HG03439 (cell line): ENCODE measurements around the gene MEIS2.
A peak's percentile ranks its signal among the peaks of the same experiment; 100 is the strongest.

Source experiments
- ATAC-seq: cut with Tn5 transposase; IDR thresholded peaks from one replicate; pipeline ENCODE4 v1.9.1; 2021; ENCODE audit warnings: mild to moderate bottlenecking, moderate library complexity; ENCODE audit not compliant: unreplicated experiment

MEIS2 gene

GRCh38 chr15:36904715-36905114, 195.6 kb downstream of the MEIS2 start:
- ATAC-seq: no peak

GRCh38 chr15:36903922-36904556, 196.3 kb downstream of the MEIS2 start:
- no peak for ATAC-seq

- ATAC-seq: no peak
Observed at GRCh38 chr15:36903195-36903594, 197.2 kb downstream of the MEIS2 start.

- no peak for ATAC-seq
Observed at GRCh38 chr15:36901012-36901411, 199.3 kb downstream of the MEIS2 start.

- no peak for ATAC-seq
Observed at GRCh38 chr15:36899696-36900095, 200.7 kb downstream of the MEIS2 start.

- no peak for ATAC-seq
Observed at GRCh38 chr15:36898536-36899126, 201.7 kb downstream of the MEIS2 start.

GRCh38 chr15:36897834-36898233, 202.5 kb downstream of the MEIS2 start:
- no peak for ATAC-seq

- no peak for ATAC-seq
Observed at GRCh38 chr15:36896949-36897348, 203.4 kb downstream of the MEIS2 start.

- ATAC-seq: no peak
Observed at GRCh38 chr15:36894075-36894474, 206.3 kb downstream of the MEIS2 start.

- ATAC-seq: no peak
Observed at GRCh38 chr15:36893276-36893675, 207.1 kb downstream of the MEIS2 start.

GRCh38 chr15:36888011-36888992, 212.0 kb downstream of the MEIS2 start:
- ATAC-seq: no peak

GRCh38 chr15:36887214-36887961, 213.0 kb downstream of the MEIS2 start:
- ATAC-seq: no peak

GRCh38 chr15:36886701-36887100, 213.6 kb downstream of the MEIS2 start:
- ATAC-seq: no peak

GRCh38 chr15:36886191-36886590, 214.2 kb downstream of the MEIS2 start:
- no peak for ATAC-seq

GRCh38 chr15:36885771-36886170, 214.6 kb downstream of the MEIS2 start:
- ATAC-seq: no peak

- ATAC-seq: no peak
Observed at GRCh38 chr15:36884936-36885635, 215.3 kb downstream of the MEIS2 start.

- ATAC-seq: no peak
Observed at GRCh38 chr15:36884518-36884875, 215.9 kb downstream of the MEIS2 start.

GRCh38 chr15:36883713-36884517, 216.4 kb downstream of the MEIS2 start:
- ATAC-seq: peak; percentile 85

- no peak for ATAC-seq
Observed at GRCh38 chr15:36882487-36883131, 217.7 kb downstream of the MEIS2 start.
